ENCODE results near the gene PRXL2A. TPM values are rescaled to one million over a fixed set of nuclear protein-coding genes. Genes with fewer than 3 reads are reported as not detected.
"Not testable (repeated sequence)": the region's sequence is repeated elsewhere in the genome, so short reads cannot be mapped to it uniquely, and the experiment has no call there.

PRXL2A gene
- polyA plus RNA-seq (2011; rRNA removed), result 1.0 and 1.3 TPM in 2 replicates
- 0.21 and 0.33 TPM in 2 replicates for polyA minus RNA-seq (2011; rRNA and poly(A)+ RNA removed)

DNA sequence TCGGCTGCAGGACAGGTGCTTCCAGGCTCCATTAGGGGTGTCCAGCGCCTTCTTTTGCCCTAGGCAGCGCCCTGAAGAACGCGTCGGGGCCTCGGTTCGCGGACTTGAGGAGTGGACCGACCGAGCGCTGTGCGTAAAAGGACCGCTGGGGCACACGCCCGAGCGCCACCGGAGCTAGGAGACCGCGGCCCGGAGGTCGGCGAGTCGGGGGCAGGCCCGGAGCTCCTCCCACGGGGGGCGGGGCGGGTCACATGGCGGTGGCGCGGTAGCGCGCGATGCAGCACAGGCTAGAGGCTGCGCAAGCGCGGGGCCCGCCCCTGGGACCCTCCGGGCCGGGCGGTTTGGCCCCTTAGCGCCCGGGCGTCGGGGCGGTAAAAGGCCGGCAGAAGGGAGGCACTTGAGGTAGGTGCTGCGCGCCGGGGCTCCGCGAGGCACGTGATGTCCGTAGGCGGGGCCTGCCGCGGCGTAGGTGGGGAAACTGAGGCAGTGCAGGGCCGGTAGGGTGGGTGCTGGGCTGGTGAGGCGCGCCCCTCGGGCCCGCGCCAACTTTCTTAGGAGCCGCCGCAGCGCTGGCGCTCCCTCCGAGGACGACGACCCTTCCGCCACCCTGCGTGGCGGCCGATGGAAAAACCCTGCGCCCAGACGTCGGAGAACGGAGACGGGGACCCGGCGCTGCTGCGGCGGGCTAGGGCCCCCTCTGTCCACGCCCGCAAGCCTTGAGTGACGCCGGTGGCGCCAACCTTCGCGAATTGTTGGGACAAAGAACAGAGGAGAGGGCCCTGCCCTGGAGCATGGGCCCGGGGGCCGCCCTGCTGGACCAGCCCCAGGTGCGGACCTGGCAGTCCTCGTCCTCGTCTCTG lies at the start of gene PRXL2A:
TSS of gene PRXL2A (plus strand) at position 310 of the 860 bp plus-strand sequence. CDS start 11,917 bp downstream, outside the sequence.
- H3K36me3 ChIP-seq (ENCODE audit: control insufficient read depth, insufficient read depth, low read length), result no peaks in the 10 kb centered on the region
- TF ChIP-seq, protein P1, sequence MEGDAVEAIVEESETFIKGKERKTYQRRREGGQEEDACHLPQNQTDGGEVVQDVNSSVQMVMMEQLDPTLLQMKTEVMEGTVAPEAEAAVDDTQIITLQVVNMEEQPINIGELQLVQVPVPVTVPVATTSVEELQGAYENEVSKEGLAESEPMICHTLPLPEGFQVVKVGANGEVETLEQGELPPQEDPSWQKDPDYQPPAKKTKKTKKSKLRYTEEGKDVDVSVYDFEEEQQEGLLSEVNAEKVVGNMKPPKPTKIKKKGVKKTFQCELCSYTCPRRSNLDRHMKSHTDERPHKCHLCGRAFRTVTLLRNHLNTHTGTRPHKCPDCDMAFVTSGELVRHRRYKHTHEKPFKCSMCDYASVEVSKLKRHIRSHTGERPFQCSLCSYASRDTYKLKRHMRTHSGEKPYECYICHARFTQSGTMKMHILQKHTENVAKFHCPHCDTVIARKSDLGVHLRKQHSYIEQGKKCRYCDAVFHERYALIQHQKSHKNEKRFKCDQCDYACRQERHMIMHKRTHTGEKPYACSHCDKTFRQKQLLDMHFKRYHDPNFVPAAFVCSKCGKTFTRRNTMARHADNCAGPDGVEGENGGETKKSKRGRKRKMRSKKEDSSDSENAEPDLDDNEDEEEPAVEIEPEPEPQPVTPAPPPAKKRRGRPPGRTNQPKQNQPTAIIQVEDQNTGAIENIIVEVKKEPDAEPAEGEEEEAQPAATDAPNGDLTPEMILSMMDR (IDR thresholded peaks at IDR 0.05; ENCODE audit: insufficient read depth, low read depth, low read length), result no peak
- H3K27me3 ChIP-seq (ENCODE audit: control insufficient read depth, insufficient read depth, low read length), result peaks cover 2% of the 10 kb centered on the region; the same call in 1 of the 2 replicates
- POLR2A ChIA-PET, result no interaction called here
- peak within 1 kb of the TSS; percentile 42 for H3K4me3 ChIP-seq (ENCODE audit: low read depth, low read length)
- DNase-seq (ENCODE audit: low read depth), result no peak
- CTCF ChIA-PET, result interaction anchor here (1.4 kb wide), 1 partner anchor 12 kb away, joined by 4 read pairs; no protein-coding TSS in a partner anchor

DNA sequence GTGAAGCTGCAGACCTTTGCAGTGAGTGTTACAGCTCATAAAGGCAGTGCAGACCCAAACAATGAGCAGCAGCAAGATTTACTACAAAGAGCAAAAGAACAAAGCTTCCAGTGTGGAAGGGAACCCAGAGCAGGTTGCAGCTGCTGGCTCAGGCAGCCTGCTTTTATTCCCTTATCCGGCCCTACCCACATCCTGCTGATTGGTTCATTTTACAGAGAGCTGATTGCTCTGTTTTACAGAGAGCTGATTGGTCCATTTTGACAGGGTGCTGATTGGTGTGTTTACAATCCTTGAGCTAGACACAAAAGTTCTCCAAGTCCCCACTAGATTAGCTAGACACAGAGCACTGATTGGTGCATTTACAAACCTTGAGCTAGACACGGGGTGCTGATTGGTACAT lies 49.4 kb upstream of the PRXL2A start:
- DNase-seq (ENCODE audit: low read depth); CTCF ChIA-PET; H3K36me3 ChIP-seq (ENCODE audit: control insufficient read depth, insufficient read depth, low read length); H3K4me3 ChIP-seq (ENCODE audit: low read depth, low read length); POLR2A ChIA-PET; H3K27me3 ChIP-seq (ENCODE audit: control insufficient read depth, insufficient read depth, low read length): not testable (repeated sequence)

GRCh38 chr10:80359644-80360043 lies 48.7 kb upstream of the PRXL2A start:
- H3K36me3 ChIP-seq (ENCODE audit: control insufficient read depth, insufficient read depth, low read length), result no peaks in the 10 kb centered on the region
- H3K4me3 ChIP-seq (ENCODE audit: low read depth, low read length), result no peak overlapping the region
- TF ChIP-seq, protein P1 (IDR thresholded peaks at IDR 0.05; ENCODE audit: insufficient read depth, low read depth, low read length), result no peak
- no peak for DNase-seq (ENCODE audit: low read depth)
- ChIA-PET POLR2A (no interaction called here), CTCF (no interaction called here)
- H3K27me3 ChIP-seq (ENCODE audit: control insufficient read depth, insufficient read depth, low read length), result peaks cover 8% of the 10 kb centered on the region

GRCh38 chr10:80365510-80365909 lies 42.8 kb upstream of the PRXL2A start:
- Histone ChIP-seq H3K36me3 (ENCODE audit: control insufficient read depth, insufficient read depth, low read length) (no peaks in the 10 kb centered on the region), H3K27me3 (ENCODE audit: control insufficient read depth, insufficient read depth, low read length) (no peaks in the 10 kb centered on the region), H3K4me3 (ENCODE audit: low read depth, low read length) (no peak overlapping the region)
- DNase-seq (ENCODE audit: low read depth), result no peak
- TF ChIP-seq, protein P1 (IDR thresholded peaks at IDR 0.05; ENCODE audit: insufficient read depth, low read depth, low read length), result no peak
- ChIA-PET POLR2A (no interaction called here), CTCF (no interaction called here)

GRCh38 chr10:80371467-80371866 lies 36.9 kb upstream of the PRXL2A start:
- ChIA-PET CTCF (no interaction called here), POLR2A (no interaction called here)
- Histone ChIP-seq H3K36me3 (ENCODE audit: control insufficient read depth, insufficient read depth, low read length) (no peaks in the 10 kb centered on the region), H3K27me3 (ENCODE audit: control insufficient read depth, insufficient read depth, low read length) (no peaks in the 10 kb centered on the region), H3K4me3 (ENCODE audit: low read depth, low read length) (no peak overlapping the region)
- DNase-seq (ENCODE audit: low read depth), result no peak
- TF ChIP-seq, protein P1 (IDR thresholded peaks at IDR 0.05; ENCODE audit: insufficient read depth, low read depth, low read length), result no peak

All from BJ (cell line).